NCI-H446 treated with DMSO at 0.1 percent for 48 hours (cell line): Measurements from ENCODE around the gene MLEC.

ENCODE experiments used
- DNase-seq: peaks from one replicate; lab custom pipeline; 2025; lab: John Stamatoyannopoulos, UW

The MLEC gene, protein sequence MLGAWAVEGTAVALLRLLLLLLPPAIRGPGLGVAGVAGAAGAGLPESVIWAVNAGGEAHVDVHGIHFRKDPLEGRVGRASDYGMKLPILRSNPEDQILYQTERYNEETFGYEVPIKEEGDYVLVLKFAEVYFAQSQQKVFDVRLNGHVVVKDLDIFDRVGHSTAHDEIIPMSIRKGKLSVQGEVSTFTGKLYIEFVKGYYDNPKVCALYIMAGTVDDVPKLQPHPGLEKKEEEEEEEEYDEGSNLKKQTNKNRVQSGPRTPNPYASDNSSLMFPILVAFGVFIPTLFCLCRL

DNA sequence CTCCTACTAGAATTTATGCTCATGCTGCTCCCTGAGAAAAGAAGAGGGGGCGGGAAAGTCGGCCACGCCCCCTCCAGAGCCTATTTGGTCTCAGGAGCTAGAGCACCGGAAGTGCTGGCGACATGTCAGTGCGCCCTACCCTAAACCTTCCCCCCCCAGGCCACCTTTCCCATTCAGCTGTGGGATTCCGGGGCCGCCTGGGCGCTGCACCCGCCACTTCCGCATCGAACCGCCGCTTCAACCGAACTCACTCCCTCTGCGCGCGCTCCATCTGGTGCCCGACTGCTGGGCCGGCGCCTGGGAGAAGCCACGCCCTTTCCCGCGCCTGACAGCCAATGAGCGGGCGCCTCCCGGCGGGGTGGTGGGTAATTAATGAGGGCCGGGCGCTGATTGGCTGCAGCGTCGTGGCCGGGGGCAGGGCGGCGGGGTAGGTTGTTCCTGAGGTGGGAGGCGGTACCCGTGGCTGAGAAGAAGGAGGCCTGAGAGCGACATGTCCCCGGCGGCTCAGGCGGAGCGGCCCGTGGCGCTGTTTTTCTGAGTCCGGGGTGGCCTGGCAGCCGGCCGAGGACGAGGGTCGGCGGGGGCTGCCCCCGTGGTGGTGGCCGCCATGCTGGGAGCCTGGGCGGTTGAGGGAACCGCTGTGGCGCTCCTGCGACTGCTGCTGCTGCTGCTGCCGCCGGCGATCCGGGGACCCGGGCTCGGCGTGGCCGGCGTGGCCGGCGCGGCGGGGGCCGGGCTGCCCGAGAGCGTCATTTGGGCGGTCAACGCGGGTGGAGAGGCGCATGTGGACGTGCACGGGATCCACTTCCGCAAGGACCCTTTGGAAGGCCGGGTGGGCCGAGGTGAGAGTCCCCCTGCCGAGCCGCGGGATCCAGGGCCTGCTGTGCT is at the start of gene MLEC:
Gene MLEC (plus strand): TSS at position 460 of the 888 bp plus-strand sequence. CDS start 148 bp downstream, at position 608.
- peak; percentile 97 for DNase-seq

DNA sequence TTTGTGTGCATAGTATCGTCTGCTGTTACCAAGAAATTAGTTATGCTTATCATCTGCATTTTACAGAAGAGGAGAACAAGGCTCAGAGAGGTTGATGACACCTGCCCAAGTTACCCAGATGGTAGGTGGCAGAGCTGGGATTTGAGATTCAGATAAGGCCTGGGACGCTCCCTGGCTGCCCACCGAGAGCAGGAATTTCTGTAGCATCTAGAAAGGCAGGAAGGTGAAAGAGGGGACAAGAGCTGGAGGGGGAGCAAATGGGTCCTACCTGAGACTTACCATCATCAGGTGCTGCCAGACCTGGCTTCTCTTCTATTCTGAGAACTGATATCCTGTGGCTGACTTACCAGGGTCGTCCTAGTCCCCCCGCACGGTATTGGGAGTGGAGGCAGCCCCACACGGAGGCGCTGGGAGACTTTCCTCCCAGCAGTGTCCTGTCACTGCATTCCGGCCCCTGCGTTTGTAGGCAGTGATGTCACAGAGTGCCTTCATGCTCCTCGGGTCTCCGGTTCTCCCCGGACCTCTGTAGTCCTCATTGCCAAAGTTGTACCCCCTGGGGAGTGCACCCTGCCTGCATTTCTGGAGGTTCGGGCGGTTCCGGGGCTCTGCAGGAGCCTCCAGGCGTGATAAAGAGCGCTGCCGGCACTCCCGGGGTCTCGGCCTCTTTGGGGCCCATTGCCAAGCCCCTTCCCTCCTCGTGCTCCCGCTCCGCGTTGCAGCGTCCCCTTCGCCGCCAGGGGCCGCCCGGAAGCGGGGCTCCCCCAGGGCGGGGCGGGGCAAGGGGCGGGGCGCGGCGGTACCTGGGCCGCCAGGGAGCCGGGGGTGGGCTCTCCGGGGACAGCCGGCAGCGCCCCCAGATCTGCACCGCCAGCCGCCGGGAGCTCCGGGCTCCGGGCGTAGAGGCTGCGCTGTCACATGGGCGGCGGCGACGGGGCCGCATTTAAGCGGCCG is 46.9 kb upstream of the MLEC start, which contains the start of gene CABP1:
Gene CABP1 (plus strand): TSS at position 856 of the 951 bp plus-strand sequence. CDS start 60 bp downstream, at position 916.
- DNase-seq = no peak

DNA sequence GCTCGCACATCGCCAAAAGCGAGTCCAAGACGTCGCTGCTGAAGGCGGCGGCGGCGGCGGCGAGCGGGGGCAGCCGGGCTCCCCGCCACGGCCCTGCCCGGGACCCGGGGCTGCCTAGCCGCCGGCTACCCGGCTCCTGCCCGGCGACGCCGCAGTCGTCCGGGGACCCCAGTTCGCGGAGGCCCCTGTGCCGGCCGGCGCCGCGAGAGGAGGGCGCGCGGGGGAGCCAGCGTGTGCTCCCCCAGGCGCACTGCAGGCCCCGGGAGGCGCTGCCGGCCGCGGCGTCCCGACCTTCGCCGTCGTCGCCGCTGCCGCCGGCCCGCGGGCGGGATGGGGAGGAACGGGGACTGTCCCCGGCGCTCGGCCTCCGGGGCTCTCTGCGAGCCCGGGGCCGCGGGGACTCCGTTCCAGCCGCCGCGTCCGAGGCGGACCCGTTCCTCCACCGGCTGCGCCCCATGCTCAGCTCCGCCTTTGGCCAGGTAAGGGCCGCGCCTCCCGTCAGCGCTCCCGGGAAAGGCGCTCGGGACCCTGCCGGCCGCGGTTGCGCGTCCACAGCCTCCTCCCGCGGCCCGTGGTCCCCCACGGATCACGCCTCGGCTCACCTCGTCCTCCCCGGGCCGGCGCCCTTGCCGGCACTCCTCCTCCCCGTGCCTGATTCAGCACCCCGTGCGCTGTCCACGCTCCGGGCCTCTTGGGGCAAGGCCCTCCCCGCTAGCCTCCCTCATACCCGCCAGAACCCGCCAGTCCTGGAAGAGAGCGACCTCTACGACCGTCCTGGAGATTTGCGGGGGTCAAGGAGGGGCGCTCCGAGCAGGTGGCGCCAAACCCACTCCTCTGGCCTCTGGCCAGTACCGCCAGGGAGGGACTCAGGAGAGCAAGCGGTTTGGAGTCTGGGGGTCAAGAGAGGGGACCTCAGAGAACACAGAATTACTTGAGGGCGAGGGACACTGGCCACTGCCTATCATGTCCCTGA is 45.8 kb upstream of the MLEC start:
- DNase-seq = no peak

DNA sequence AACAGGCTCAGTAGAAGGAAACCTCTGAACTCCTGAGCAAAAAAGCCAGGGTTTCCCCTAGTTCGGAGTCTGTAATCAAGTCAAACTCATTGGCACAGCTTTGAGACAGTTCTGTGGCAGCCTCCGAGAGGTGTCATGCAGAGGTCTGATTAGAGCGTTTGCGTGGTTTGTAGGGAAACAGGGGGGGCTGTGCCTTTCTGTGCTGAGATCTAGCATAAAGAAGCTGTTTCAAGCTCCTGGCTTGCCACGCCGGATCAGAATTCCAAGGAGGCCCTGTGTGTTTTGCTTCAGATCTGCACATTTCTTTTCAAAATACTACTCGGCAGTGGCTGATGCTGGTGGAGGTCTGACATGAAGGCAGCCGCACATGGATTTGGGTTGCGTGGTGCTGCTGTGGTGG is 44.8 kb upstream of the MLEC start:
- no peak for DNase-seq

DNA sequence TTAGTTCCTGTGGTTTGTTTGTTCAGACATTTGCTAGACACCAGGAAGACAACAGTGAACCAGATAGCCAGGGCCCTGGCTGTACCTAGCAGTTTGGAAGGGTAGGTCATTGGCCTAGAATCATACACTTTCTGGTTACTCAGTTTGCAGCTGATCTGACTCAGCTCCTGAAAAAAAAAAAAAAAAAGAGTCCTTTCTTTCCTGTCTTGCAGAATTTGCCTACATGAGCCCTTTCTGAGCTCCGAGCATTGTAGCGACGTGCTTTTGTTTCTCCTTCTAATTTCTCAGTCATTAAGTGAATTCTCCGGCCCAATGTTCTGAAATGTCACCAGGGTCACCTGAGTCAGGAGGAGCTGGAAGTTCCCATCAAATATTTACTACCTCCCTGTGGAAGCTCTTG is 44.1 kb upstream of the MLEC start:
- no peak for DNase-seq

DNA sequence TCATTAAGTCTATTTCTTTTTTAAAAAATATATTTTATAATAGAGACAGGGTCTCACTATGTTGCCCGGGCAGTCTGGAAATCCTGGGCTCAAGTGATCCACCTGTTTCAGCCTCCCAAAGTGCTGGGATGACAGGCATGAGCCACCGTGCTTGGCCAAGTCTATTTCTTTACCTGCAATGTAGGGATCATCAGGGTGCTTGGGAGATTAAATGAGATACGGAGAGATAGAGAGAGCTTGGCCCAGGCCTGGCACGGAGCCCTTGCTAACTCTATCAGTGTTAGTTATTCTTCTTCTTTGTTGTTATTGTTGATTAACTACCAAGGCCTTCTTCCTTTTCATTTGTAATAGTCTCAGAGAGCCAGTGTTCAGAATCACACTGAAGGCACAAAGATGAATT is 43.4 kb upstream of the MLEC start:
- no peak for DNase-seq

DNA sequence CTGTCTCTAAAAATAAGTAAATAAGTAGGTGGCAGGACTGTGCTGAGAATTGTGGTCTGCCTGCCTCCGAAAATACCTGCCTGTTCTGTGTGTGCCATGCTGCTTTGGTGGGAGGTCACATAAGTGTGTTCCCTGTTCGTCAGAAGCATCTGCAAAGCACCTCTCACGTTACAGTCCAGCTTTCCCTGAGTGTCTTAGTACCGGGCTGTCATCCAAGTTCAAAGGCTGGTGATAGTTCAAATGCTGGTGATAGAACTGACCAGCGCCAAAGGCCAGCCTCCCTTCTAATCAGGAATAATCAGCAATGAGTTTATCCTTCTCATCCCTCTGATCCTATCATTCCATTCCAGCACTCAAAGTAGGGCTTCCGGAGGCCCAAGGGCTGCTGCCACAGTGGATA is 40.9 kb upstream of the MLEC start:
- no peak for DNase-seq

DNA sequence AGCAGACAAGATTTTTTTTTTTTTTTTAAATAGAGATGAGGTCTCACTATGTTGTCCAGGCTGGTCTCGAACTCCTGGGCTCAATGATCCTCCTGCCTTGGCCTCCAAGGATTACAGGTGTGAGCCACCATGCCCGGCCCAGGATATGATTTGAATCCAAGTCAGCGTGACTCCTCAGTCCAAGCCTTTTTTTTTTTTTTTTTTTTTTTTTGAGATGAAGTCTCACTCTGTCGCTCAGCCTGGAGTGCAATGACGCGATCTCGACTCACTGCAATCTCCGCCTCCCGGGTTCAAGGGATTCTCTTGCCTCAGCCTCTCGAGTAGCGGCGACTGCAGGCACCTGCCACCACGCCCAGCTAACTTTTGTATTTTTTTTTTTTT is 39.6 kb upstream of the MLEC start:
- no peak for DNase-seq

DNA sequence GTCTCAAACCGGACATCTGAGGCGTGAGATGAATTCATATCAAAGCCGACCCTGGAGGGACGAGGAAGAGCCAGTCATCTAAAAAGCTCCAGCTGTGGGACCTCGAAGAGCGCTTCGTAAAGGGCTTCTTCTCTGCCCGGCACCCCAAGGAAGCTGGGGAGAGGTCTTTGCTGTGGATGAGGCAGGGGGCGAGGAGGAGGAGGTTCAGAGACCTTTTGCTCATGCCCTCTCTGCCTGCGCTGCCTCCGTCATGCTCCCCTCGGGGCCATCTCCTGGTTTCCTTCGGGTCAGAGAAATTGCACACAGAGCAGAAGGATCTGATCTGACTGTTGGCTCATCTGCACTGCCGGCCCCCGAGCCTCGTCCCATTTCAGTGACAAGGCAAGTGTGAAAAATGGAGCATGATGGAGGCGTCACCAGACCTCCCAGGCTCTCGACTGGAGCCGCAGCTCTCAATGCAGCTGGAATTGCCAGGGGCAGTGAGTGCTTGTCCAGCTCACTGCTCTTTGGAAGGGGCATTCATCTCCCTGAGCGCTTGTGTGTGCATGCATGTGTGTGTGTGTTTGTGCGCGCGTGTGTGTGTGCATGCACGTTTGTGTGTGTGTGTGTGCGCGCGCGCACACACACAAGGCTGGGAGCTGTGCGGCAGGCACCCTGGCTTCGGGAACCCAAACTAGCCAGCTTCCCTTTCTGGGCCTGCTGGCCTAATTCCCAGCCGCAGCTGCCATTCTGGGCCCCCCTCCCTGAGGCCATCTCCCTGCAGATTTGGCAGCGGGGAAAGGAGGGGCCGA is 37.3 kb upstream of the MLEC start:
- DNase-seq = no peak

DNA sequence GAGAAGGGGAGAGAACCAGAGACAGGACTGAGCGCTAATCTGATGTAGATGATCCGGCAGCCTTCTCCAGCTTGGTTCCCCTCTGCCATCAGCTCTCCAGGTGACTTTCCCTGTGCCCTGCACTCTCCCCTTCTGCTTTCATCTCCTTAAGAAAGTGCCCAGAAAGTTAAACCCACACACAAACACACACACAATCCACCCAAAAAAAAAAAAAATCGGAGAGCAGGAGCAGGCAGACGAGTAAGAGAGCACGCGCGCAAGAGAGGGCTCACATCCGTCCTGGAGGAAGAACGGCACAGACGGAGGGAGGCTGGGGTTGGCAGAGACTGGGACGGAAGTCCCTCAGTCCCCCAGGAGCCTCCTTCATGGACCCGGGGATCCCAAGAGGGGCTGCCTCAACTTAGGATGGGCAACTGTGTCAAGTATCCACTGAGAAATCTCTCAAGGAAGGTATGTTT is 36.7 kb upstream of the MLEC start:
- DNase-seq = no peak

DNA sequence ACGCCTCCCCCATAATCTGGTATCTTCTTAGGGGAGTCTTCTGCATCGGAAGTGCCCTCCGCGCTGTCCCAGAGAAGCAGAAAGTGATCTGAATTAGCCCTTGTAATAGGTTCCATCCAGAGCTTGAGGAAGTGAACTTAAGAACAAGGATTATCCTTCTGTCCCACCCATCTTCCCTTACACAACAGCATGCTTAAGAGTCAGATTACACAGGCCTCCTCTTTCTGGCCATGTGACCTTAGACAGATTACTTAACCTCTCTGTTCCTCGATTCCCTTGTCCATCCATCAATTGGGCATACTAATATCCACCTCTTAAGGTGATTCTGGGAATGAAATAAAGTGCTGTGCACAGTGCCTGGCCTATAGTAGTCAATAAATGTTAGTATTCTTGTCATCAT is 35.1 kb upstream of the MLEC start:
- no peak for DNase-seq

DNA sequence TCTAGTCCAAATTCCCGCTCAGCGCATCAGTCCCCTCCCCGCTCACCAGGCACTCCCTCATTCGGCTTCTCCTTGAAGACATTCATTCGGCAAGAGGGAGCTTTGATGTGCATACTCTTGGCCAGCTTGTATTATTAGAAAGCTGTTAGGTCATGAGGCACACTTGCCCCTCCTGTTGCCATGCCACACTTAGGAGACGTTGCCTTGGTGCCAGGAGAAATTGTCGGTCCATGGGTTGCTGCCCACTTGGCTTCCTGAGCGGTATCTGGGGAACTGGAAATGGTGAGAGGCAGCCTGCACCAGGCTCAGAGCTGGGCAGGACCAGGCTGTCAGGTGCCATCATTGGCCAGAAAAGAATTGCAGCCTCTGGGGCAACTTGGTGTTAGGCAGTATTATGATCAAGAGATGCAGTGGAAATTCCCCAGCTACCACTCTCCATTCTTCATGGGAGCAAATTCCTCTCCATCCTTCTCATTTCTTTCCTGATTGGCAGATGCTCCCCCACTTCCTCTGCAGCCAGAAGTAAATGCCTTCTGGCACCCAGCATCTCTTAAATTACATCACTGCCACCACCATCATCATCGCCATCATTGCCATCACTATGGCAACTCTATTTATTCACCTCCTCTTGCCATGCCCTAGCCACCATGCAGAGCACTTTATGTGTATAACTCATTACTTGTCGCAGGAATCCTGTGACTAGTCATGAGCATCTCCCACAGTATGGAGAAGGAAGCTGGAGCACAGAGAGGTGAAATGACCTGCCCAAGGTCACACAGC is 34.1 kb upstream of the MLEC start:
- DNase-seq = no peak

DNA sequence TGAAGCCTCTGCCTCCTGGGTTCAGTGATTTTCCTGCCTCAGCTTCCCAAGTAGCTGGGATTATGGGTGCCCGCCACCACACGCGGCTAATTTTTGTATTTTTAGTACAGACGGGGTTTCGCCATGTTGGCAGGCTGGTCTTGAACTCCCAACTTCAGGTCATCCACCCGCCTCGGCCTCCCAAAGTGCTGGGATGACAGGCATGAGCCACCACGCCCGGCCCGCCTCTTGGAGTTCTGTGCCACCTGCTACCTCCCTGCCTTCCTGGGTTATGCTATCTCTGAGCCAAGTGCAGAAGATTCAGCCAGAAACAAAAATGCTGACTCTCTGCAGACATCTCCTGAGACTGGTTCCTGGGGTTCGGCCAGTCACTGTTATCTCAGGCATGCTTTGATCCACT is 33.3 kb upstream of the MLEC start:
- DNase-seq = no peak

DNA sequence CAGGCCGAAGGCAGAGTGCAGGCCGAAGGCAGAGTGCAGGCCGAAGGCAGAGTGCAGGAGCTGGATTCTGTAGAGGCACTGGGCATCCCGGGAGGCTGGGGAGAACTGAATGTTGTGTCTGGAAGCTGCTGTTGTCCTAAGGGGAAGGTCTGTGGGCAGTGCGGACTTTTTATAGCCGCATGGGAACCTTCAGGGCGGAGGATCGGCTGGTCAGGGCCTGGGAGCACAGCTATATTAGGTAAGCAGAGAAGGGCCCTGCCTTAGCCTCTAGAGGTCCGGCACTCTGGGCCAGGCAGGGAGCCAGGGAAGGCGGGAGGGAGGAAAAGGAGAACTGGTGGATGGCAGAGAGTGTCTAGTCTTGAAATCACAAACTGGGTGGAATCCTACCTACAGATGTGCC is 32.3 kb upstream of the MLEC start:
- DNase-seq = no peak

DNA sequence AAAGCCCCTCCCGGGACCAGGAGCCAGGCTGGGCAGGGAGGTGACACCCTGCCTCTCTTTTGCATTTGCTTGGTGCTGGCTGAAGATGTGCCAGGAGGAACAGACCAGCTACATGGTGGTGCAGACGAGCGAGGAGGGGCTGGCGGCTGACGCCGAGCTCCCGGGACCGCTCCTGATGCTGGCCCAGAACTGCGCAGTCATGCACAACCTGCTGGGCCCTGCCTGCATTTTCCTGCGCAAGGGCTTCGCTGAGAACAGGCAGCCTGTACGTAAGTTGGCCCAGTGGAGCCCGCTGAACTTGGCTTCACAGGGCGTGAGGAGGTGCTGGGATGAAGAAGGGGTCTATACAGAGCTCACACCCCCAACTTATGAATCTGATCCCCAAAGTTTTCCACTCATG is 30.9 kb upstream of the MLEC start:
- no peak for DNase-seq

DNA sequence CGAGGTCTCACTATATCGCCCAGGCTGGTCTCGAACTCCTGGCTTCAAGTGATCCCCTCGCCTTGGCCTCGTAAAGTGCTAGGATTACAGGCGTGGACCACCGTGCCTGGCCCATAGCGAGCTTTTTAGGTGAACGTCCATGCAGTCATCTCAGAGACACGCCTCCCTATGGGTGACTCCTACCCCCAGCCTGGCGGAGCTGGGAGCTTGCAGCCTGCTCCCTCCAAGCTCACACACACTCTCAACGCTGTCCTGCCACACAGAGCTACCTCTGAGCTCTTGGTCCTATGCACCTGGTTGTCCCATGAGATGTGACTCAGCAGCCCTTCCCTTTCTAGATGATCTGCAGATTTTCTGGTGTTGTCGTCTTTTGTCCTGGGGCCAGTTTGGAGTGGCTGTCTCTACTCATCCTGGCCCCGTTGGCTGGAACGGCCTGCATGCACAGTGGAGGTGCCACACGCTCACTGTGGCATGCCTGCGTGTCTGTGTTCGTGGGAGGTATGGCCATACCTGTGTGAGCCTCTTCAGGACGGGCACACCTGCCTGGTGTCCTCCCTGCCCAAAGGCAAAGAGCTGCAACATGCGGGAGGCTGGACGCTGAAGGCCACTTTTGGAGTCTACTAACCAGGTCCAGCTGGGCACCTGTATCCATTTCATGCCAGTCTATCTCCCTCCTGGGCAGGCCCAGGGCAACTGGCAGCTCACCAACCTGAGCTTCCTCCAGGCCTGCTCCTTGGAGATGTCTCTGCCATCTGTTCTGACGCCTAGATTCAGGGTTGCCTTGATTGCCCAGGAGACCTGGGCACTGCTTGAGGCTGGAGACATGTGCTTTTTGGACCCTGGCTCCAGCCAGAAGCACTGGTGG is 28.4 kb upstream of the MLEC start:
- no peak for DNase-seq

DNA sequence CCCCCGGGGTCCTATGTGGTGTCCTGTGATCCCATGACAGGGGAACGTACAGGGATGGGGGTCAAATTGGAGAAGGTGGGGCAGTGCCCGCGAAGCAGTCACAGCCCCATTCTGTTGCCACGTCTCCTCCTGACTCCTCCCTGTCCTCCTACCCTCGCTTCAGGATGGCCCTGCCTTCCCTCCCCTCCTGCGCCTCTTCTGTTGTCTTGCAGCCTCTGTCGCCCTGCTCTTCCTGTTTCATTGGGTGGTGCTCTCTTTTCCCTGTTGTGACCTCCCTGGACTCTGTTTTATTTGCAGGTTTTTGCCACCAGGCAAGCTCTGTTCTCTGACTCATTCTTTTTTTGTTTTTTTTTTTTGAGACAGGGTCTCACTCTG is 27.8 kb upstream of the MLEC start:
- DNase-seq = no peak

DNA sequence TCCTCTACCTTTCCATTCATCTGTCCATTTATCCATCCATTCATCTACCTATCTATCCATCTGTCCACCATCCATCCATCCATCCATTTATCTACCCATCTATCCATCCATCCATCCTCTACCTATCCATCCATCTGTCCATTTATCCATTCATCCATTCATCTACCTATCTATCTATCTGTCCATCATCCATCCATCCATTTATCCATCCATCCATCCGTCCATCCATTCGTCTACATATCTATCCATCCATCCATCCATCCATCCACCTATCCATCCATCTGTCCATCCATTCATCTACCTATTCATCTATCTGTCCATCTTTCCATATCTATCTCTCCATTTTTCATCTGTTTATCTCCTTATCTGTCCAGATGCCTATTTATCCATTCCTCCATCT is 25.5 kb upstream of the MLEC start:
- DNase-seq = no peak
